GM18867 (cell line): ENCODE measurements around the gene TPTE2.
"Not testable (repeated sequence)": the region's sequence is repeated elsewhere in the genome, so short reads cannot be mapped to it uniquely, and the experiment has no call there.

Experiments
- ATAC-seq: cut with Tn5 transposase; IDR thresholded peaks from one replicate; pipeline ENCODE4 v1.9.1; 2021; ENCODE audit warnings: mild to moderate bottlenecking, moderate library complexity; ENCODE audit not compliant: unreplicated experiment

Gene TPTE2

DNA sequence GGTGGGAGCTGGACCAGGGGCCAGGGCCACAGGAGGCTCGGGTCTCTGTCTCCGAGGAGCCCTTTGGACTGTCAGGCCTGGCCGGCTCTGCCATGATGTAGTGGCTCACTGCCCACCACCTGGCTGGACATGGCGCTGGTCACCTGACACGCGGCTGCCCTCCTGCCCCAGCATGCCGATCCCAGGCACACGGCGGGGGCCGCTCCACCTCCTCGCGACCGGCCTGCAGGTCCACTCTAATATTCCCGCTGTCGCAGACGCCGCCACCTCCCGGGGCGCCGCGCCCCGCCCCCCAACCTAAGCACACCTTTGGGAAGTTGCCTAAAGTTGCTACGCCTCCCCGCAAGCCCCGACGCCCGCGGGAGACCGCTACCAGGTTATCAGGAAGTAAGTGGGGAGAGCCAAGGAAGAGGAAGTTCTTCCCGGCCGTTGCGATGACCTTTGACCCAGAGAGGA lies at the start of gene TPTE2:
TSS of gene TPTE2 (minus strand) at position 406 of the 456 bp plus-strand sequence. CDS start 58,298 bp downstream, outside the sequence.
- not testable (repeated sequence) for ATAC-seq

DNA sequence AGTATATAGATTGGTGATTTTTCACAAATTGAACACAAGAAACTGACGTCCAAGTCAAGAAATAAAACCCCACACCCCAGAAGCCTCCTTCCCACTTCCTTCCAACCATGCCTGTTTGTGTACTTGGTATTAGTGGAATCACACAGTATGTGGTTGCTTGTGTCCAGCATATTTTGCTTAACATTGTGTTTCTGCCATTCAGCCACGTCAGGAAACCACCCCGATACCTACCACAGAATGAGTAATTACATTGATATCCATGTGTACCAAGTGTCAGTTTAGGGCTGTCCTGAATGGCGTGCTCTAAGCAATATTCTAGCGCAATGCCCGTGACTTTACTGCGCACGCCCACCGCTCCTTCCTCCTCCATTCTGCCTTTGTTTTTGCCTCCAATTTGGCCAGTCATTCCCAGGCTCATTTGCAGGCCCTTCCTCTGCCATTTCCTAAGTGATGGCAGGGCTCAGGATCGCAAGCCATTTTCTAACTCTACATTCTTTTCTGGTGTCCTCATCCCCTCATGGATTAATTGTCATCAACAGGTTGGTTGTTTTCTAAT lies 46.3 kb upstream of the TPTE2 start:
- ATAC-seq: no peak

DNA sequence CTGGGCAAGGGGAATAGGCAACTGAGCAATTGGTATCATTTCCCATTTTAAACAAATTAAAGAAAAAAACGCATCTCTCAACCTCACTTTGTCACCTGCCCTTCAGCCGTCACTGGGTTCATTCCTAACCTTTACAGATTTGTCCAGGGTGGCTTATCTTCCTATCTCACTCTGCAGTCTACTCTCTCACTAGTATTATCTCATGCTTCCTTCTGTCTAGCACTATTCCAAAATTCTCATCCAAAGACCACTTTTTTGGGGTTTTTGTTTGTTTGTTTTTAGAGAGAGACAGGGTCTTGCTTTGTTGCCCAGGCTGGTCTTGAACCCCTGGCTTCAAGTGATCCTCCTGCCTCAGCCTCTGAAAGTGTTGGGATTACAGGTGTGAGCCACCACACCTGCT lies 45.4 kb upstream of the TPTE2 start:
- ATAC-seq: no peak

DNA sequence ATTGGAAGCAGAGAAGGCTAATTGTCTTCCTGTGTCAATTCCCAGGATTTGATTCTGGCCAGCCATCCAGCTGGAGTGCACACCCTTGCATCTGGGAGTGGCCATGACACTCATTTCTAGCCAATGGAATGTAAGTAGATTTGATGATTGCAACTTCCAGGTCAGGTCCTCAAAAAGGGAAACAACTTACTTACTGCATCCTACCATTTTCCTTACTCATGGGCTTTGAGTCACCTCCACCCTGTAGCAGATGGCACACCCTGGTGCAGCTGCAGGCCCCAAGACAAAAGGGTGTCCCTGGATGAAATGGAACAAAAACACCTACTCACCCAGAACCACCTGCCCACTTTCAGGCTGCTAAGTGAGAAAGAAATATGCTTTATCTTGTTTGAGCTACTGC lies 44.8 kb upstream of the TPTE2 start:
- ATAC-seq: no peak

GRCh38 chr13:19605161-19605955 lies 44.0 kb upstream of the TPTE2 start:
- no peak for ATAC-seq

- no peak for ATAC-seq
Measured at GRCh38 chr13:19604306-19604705, 43.0 kb upstream of the TPTE2 start.

DNA sequence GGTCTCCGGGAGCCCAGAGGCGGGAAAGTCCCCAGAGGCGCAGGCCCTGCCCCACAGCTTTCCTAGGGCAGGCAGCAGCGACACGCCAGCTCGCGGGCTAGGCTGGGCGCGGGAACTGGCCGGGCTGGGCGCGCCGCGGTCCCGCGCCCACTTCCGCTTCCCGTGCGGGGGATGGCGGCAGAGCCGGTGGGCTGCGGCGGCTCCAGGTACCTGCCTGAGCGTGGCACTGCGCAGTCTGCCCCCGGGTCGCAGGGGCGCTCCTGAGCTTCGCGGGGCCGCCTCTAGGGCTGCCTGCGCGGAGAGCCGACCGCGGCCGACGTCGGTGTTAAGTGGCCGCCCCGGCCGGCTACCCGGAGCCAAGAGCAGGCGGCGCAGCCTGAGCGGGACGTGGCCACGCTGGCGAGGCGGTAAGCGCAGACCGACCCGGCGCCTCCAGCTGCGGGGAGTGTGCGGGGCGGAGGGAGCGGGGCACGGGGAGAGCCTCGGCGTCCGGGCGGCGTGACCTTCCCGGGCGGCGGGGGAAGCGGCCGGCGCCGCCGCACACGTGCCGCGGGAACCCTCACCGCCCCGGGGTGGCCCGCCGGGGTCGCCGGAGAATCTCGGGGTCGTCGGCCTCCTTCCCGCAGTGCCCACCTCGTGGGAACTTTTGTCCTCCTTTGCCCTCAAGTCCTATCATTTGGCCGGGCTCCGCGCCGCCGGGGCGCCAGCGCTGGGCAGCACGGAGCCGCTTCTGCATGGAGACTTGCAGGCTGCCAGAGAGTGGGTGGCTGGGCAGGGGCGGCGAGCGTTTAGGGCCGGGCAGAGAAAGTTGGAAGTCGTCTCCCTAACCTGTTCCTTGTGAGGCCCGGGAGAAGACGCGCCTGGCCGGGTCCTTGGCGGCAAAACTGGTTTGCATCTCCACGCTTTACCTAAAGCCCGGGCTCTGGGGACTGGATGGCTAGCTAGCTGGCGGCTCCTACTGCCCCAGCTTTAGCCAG lies 40.7 kb upstream of the TPTE2 start:
- peak; percentile 93 for ATAC-seq

- no peak for ATAC-seq
Measured at GRCh38 chr13:19597523-19597922, 36.2 kb upstream of the TPTE2 start.

DNA sequence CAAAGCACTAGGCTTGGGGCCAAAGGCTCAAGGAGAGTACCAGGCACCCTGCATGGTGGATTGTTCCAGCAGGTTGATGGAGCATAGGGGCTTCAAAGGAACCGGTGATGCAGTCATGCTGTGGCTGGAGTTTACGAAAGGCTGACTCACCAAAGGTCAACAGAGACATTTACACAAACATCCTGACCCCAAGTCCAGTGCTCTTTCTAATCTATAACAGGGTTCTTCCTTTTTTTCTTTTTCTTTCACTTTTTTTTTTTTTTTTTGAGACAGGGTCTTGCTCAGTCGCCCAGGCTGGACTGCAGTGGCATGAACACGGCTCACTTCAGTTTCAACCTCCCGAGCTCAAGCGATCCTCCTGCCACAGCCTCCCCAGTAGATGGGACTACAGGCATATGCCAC lies 35.6 kb upstream of the TPTE2 start:
- no peak for ATAC-seq

DNA sequence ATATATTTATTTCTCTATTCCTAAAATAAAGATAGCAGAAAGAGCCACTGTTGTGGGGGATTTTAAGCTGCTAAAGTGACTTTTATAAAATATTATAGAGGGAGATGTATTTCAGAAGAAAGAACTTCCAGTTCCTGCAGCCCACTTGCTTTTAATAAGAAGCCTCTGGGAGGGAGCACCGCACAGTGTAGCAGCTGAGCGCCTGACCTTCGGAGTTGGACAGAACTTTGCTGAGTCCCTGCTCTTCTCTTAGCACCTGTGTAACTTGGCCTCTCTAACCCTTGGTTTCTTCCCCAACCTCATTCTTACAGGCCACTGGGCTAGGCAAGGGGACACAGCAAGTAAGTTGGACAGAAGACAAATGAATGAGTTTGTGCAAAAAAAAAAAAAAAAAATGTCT lies 34.8 kb upstream of the TPTE2 start:
- no peak for ATAC-seq

- no peak for ATAC-seq
Measured at GRCh38 chr13:19592657-19593180, 31.4 kb upstream of the TPTE2 start.

GRCh38 chr13:19591864-19592263 lies 30.5 kb upstream of the TPTE2 start:
- ATAC-seq: no peak

DNA sequence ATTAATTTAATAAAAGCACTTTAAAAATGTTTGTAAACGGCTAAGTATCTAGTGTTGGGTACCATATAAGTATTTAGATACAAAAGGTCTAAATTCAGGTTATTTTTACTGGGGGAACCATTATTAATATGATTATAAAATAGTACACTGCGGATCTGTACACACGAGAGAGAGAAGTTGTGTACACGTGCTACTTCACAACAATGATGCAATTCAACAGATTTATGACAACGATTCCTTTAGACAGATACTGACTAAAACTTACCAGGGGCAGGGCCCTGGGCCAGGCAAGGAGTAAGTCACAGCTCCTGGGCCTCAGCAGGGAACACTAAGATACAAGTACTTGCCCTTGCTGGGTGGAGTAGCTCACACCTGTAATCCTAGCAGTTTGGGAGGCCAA lies 29.1 kb upstream of the TPTE2 start:
- ATAC-seq: no peak

DNA sequence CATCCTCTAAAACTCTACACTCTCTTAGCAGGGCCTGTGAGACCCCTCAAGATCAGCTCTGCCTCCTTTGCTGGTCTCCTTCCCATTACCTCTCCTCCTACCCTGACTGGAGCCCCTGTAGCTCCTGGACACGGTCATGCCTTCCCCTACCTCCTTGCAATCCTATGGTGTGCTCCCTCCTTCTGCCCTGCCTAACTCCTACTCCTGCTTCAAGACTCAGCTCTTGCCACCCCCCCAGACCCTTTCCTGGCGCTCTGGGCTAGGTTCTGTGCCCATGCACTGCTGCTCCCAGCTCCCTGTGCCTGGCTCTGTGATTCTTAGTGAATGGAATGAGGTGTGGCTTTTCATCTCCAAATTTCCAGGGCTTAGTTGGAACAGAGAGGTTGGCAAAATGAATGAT lies 28.0 kb upstream of the TPTE2 start:
- no peak for ATAC-seq

DNA sequence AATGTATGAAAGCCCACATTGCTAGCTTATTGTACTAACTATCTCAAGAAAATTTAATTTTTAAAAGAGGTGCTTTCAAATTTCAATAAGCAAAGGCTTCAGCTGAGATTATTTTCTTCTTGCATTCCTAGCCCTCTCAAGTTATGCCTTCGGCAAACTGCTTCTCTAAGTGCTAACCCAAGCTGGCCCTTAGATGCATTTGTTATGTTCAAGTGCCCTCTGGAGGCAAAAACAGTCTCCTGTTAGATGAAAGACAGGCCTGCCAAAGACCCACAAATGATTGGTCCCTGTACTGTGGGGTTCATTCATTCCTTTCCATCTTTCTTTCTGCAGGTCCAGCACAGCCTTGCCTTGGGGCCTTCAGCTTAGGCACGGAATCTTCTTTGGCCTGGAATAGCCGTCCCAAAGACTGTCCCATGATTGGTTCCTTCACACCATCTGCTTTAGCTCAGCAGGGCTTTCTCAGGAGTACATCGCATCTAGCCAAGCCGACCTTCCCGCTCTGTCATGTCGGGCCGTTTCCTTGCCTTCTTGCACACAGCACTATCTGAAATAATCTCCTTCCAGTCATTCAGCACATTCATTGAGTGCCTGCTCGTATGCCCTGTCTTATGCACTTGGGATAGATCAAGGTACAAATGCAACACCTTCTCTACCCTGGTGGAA lies 26.4 kb upstream of the TPTE2 start:
- peak; percentile 75 for ATAC-seq

GRCh38 chr13:19586904-19587634 lies 25.7 kb upstream of the TPTE2 start:
- peak; percentile 82 for ATAC-seq

- ATAC-seq: peak; percentile 60
Measured at GRCh38 chr13:19581675-19582074, 20.3 kb upstream of the TPTE2 start.

DNA sequence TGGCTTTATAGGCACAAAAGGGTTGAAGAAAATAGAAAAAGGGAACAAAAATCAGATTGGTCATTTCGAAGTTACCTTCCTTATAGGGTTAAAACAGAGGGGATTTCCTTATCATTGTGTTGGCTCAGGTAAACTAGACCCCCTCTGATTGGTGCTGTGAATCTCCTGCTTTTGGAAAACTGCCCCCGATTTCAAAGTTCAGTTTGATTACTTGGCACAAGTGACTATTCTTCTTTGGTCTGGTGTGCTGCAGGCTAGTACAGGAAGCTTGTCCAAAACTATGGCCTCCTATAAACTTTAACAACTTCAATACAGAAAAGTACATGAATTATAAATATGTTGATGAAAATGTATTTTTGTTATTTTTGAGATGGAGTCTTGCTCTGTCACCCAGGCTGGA lies 13.9 kb upstream of the TPTE2 start:
- ATAC-seq: no peak

GRCh38 chr13:19573120-19573716 lies 11.9 kb upstream of the TPTE2 start:
- no peak for ATAC-seq

- no peak for ATAC-seq
Measured at GRCh38 chr13:19572280-19572679, 10.9 kb upstream of the TPTE2 start.
